B cell (primary cell): Measurements from ENCODE around the gene CLCN5. TPM values are rescaled to one million over a fixed set of nuclear protein-coding genes. Genes with fewer than 3 reads are reported as not detected.

Experiments used
- ATAC-seq: fragments of 200-7000 bp; cut with Tn5 transposase; one replicate; pipeline ENCODE4 v1.10.0; 2021; ENCODE audit warnings: low read depth, mild to moderate bottlenecking, moderate number of reproducible peaks, moderate library complexity
- CTCF ChIA-PET: fragments of 350-600 bp; sonication (Branson Sonifier 250); formaldehyde crosslinking; loops from one replicate; lab custom pipeline; 2021; ENCODE audit warnings: antibody characterized with exemption, inconsistent platforms; lab: Charles Lee
- POLR2A ChIA-PET: fragments of 350-600 bp; sonication (Branson Sonifier 250); formaldehyde crosslinking; loops from one replicate; lab custom pipeline; 2021; ENCODE audit warnings: antibody characterized with exemption; lab: Charles Lee
- DNase-seq: peaks from one replicate; pipeline ENCODE4 v3.0.0; 2013
- H2AFZ ChIP-seq: 2 replicates; pipeline ENCODE4 v1.6.1; 2012; ENCODE audit warnings: mild to moderate bottlenecking, low read depth, low read length; ENCODE audit not compliant: insufficient read depth, poor library complexity, severe bottlenecking
- H3K27ac ChIP-seq, 2 donors: 1 replicate in 1 of 2; 2 replicates in 1 of 2; pipeline ENCODE4 v1.5.1; 2012 to 2013; ENCODE audit warnings: low read length in 2 of 2, mild to moderate bottlenecking in 2 of 2, moderate library complexity in 1 of 2
- H3K27me3 ChIP-seq, 4 experiments: fragments of 200-600 bp in 1 of 4; sonication (generic) in 1 of 4; replicated peaks in 1 of 4; 1 replicate in 2 of 4; 2 replicates in 2 of 4; pipeline versions ENCODE4 v1.6.1 to v1.7.0; 2013 to 2016; ENCODE audit warnings: low read length in 3 of 4, mild to moderate bottlenecking in 2 of 4, mixed read lengths in 1 of 4, moderate library complexity in 1 of 4; ENCODE audit not compliant: insufficient read depth in 4 of 4, control insufficient read depth in 3 of 4; ENCODE audit errors: control extremely low read depth in 1 of 4
- H3K36me3 ChIP-seq, 2 experiments: replicated peaks in 1 of 2; 1 replicate in 1 of 2; 2 replicates in 1 of 2; pipeline versions ENCODE4 v1.6.1 to v1.7.1; 2013; ENCODE audit warnings: low read length in 1 of 2; ENCODE audit not compliant: insufficient read depth in 2 of 2, control insufficient read depth in 1 of 2; ENCODE audit errors: control extremely low read depth in 1 of 2, extremely low read depth in 1 of 2
- H3K4me1 ChIP-seq, 2 donors: fragments of 200-600 bp in 1 of 2; sonication (generic) in 1 of 2; 1 replicate in 1 of 2; 2 replicates in 1 of 2; pipeline versions ENCODE4 v1.5.1 to v1.6.1; 2013 to 2017; ENCODE audit warnings: low read length in 2 of 2; ENCODE audit not compliant: control insufficient read depth in 2 of 2, insufficient read depth in 2 of 2
- H3K4me2 ChIP-seq: replicated peaks from 2 replicates; pipeline ENCODE3; 2012; ENCODE audit warnings: mild to moderate bottlenecking, low read depth, low read length; ENCODE audit not compliant: poor library complexity, severe bottlenecking
- H3K4me3 ChIP-seq, 5 experiments: fragments of 200-600 bp in 1 of 5; sonication (generic) in 1 of 5; 1 replicate in 3 of 5; 2 replicates in 2 of 5; pipeline versions ENCODE4 v1.5.1 to v1.7.0; 2011 to 2016; ENCODE audit warnings: low read length in 4 of 5, mild to moderate bottlenecking in 4 of 5, low read depth in 2 of 5, control low read depth in 1 of 5, moderate library complexity in 1 of 5; ENCODE audit not compliant: insufficient read depth in 1 of 5; ENCODE audit errors: control extremely low read depth in 1 of 5, extremely low read depth in 1 of 5
- H3K79me2 ChIP-seq: fragments of 200-600 bp; sonication (generic); one replicate; pipeline ENCODE4 v1.6.0; 2016; ENCODE audit warnings: low read length; ENCODE audit not compliant: control insufficient read depth, insufficient read depth
- H3K9ac ChIP-seq: fragments of 200-600 bp; sonication (generic); 2 replicates; pipeline ENCODE4 v1.6.1; 2017; ENCODE audit warnings: mild to moderate bottlenecking, low read length, moderate library complexity
- H3K9me3 ChIP-seq, 3 donors: one replicate each; pipeline versions ENCODE4 v1.6.1 to v1.7.1; 2013; ENCODE audit warnings: low read length in 2 of 3; ENCODE audit not compliant: control insufficient read depth in 2 of 3, insufficient read depth in 1 of 3; ENCODE audit errors: control extremely low read depth in 1 of 3
- H4K20me1 ChIP-seq: 2 replicates; pipeline ENCODE4 v1.6.0; 2012; ENCODE audit warnings: mild to moderate bottlenecking, low read length; ENCODE audit not compliant: insufficient read depth, control insufficient read depth, poor library complexity, severe bottlenecking
- H3K27ac Mint-ChIP-seq: one replicate; pipeline ENCODE4 v1.8.0; 2021; ENCODE audit warnings: mixed read lengths
- H3K27me3 Mint-ChIP-seq: one replicate; pipeline ENCODE4 v1.8.0; 2021; ENCODE audit warnings: mixed read lengths
- H3K4me1 Mint-ChIP-seq: one replicate; pipeline ENCODE4 v1.8.0; 2021; ENCODE audit warnings: mixed read lengths
- H3K4me3 Mint-ChIP-seq: one replicate; pipeline ENCODE4 v1.8.0; 2021; ENCODE audit warnings: mixed read lengths
- H3K9me3 Mint-ChIP-seq: one replicate; pipeline ENCODE4 v1.8.0; 2022; ENCODE audit warnings: mixed read lengths; ENCODE audit not compliant: insufficient read depth
- EZH2 ChIP-seq: IDR thresholded peaks from 2 replicates; pipeline ENCODE4 v1.6.1; 2012; ENCODE audit warnings: borderline replicate concordance, low read depth, mild to moderate bottlenecking, moderate library complexity, low read length; ENCODE audit not compliant: insufficient read depth, poor library complexity, severe bottlenecking
- WGBS: methylation state at CpG from one replicate; pipeline ENCODE4 v1.1.5; 2013; ENCODE audit warnings: missing lambda C conversion rate; ENCODE audit not compliant: insufficient coverage; 5-methylcytosine and 5-hydroxymethylcytosine counted together
- intact Hi-C: fragments of 100-400 bp; cut with micrococcal nuclease; formaldehyde crosslinking; loops from one replicate; pipeline ENCODE4 v1.10.0; 2022
- polyA plus RNA-seq: library from polyadenylated mRNA; depleted of rRNA; stranded (reverse); fragments of >200 nt; gene quantifications from 2 replicates; pipeline ENCODE4 v1.2.3, GENCODE V29; 2012
- total RNA-seq, 2 donors: library from RNA; stranded (reverse); fragments of 120-200 nt in 1 of 2; gene quantifications; 1 replicate in 1 of 2; 2 replicates in 1 of 2; pipeline versions ENCODE4 v1.2.3 to v1.2.4, GENCODE V29; 2013 to 2022
- TF ChIP-seq, protein P1 (sequence below): fragments of 200-600 bp; IDR thresholded peaks from one replicate; pipeline ENCODE4 v1.8.0; 2022; ENCODE audit warnings: antibody characterized with exemption, mild to moderate bottlenecking

CLCN5 gene
- total and polyA plus RNA-seq, 2 donors (not counting 1 experiment from before 2014, with no cell fraction given): 0.55 to 3.6 TPM

DNA sequence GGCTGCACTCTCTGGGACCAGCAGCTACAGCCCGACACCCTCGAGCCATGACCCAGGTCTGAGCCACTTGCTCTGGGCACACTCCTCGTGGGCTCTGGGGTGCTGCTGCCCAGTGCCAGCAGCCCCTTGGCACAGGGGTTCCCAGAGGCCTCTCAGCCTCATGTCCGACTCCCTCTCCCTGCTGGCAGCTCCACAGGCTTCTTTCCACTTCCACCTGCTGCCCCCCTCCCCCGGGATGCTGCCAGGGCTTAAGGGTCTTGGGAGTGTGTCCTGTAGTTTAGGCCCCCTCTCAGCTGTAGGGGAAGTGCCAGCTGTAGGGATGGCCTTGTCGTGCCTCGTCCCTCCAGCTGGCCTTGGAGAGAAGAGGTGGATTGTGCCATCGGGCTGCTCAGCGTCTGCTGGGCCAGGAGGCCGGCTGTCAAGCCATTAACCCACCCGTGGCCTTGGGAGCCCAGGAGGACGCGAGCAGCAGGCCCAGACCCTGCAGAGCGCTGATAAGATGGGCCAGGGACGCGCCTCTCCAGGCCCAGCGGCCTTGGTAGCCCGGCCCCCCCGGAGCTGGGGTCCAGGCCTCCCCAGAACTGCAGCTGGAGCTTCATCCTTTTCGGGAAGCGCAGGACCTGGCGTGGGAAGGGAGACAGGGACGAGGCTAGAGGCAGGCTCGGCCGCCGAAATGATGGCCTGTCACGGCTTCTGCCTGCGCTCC is 44.1 kb upstream of the CLCN5 start:
- Histone ChIP-seq H4K20me1 (no peaks in the 10 kb centered on the region), H3K9me3 (no peaks in the 10 kb centered on the region), H2AFZ (peak overlapping the region; percentile 75), H3K79me2 (no peaks in the 10 kb centered on the region), H3K9ac (peak overlapping the region; percentile 65), H3K27ac (peak overlapping the region; percentile 49 to 65), H3K4me2 (peak overlapping the region; percentile 79), H3K27me3 (no peaks in the 10 kb centered on the region), H3K36me3 (no peaks in the 10 kb centered on the region), H3K4me3 (peak overlapping the region in 3 of 5 experiments; percentile 52 to 64 (median 54)), H3K4me1 (peaks cover 10 to 26% of the 10 kb centered on the region in 2 donors)
- intact Hi-C loops: loop anchor here (5.0 kb wide), 1 partner anchor 116 kb away; no protein-coding TSS in a partner anchor
- DNase-seq: peak; percentile 15
- Mint-ChIP-seq H3K27me3 (no peaks in the 10 kb centered on the region), H3K4me3 (peak overlapping the region; percentile 83), H3K27ac (peak overlapping the region; percentile 83), H3K9me3 (no peaks in the 10 kb centered on the region), H3K4me1 (peaks cover 24% of the 10 kb centered on the region)
- CTCF ChIA-PET: interaction anchor here (0.6 to 1.9 kb wide), 4 partner anchors 41 to 685 kb away, joined by 3 to 6 read pairs (median 4); partner anchors contain the start of gene CLCN5
- POLR2A ChIA-PET: no interaction called here
- no peak for TF ChIP-seq EZH2
- TF ChIP-seq, protein P1, sequence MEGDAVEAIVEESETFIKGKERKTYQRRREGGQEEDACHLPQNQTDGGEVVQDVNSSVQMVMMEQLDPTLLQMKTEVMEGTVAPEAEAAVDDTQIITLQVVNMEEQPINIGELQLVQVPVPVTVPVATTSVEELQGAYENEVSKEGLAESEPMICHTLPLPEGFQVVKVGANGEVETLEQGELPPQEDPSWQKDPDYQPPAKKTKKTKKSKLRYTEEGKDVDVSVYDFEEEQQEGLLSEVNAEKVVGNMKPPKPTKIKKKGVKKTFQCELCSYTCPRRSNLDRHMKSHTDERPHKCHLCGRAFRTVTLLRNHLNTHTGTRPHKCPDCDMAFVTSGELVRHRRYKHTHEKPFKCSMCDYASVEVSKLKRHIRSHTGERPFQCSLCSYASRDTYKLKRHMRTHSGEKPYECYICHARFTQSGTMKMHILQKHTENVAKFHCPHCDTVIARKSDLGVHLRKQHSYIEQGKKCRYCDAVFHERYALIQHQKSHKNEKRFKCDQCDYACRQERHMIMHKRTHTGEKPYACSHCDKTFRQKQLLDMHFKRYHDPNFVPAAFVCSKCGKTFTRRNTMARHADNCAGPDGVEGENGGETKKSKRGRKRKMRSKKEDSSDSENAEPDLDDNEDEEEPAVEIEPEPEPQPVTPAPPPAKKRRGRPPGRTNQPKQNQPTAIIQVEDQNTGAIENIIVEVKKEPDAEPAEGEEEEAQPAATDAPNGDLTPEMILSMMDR: no peak
- 48% methylated on average over 21 of the region's 28 CpGs for WGBS
- no peak for ATAC-seq
